ENCODE measurements around the gene HUS1.
"Not testable (repeated sequence)": the region's sequence is repeated elsewhere in the genome, so short reads cannot be mapped to it uniquely, and the experiment has no call there.

HUS1 gene

DNA sequence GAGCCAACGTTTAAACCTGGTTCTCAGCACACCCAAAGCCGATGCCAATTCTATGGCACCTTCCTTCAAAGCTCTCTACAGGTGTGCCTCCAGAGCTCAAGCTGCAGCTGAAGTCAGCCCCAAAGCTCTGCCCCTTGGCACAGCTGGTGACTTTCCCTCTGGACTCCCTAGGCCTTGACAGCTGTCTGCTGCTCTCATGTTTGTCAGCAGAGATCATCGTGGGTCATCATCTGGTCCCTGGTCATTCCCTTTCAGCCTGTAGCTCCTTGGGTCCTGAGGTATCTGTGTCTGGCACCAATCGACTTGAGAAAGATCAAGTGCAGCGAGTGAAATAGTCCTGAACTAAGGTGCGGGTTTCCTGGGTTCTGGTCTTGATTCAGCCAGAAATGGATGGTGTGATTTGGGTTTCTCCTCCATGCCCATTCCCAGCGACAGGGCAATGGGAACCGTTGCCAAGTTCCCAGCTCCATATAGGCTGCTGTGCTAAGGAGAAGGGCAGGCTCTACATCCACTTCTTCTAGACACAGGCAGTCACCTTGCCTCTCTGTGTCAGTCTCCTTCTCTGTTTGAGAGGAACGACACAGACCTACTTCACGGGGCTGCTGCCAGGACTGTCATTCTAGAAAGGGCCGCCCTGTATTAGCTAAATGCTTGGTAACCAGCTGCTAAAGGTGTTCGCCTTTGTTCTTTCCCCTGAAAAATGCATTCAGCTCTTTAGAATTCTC is 34.7 kb downstream of the HUS1 start:
- DNase-seq (ENCODE audit: low read depth in 2 of 2) = no peak

DNA sequence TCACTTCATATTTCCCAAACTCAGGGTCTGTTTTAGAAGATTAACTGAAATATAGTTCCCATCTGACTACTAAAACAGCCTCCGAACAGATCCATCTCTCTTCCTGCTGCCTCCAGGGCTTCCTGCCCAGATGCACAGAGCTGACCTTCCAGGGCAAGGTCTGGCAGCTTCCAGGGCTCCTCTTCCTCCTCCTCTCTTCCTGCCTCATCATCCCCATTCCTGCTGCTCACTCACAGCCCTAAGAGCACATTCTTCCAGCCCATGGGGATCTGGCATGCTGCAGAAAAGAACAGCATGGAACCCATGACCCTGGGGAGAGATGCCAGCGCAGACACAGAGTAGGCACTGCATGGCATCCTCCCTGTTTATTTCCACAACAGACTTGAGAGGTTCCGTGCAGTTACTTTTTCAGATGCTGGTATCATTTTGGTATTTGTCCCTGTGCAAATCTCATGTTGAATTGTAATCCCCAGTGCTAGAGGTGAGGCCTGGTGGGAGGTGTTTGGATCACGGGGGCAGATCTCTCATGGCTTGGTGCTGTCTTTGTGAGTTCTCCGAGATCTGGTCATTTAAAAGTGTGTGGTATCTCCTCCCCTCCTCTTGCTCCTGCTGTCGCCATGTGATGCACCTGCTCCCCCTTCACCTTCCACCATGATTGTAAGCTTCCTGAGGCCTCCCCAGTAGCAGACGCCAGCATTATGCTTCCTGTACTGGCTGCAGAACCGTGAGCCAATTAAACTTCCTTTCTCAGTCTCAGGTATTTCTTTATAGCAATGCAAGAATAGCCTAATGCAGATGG is 35.5 kb downstream of the HUS1 start:
- no peak for DNase-seq (ENCODE audit: low read depth in 2 of 2)

GRCh38 chr7:47942651-47943050 is 36.8 kb downstream of the HUS1 start:
- DNase-seq (ENCODE audit: low read depth in 2 of 2) = not testable (repeated sequence)

DNA sequence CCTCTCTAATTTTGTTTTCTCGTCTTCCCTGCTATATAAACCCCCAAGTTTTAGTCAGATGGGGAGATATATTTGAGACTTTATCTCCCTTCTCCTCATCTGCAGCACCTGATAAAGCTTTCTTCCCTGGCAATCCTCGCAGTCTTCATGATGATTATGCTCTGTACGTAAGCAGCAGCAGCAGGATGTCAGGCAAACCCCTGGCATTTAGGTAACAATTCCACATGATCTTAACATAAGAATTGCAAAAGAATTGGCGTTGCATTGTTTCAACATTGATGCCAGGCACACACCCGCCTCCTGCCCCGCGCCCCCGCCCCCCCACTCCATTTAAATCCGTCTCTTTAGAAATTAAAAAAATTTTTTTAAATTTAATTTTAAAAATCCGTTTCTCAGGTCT is 37.3 kb downstream of the HUS1 start:
- no peak for DNase-seq (ENCODE audit: low read depth in 2 of 2)

DNA sequence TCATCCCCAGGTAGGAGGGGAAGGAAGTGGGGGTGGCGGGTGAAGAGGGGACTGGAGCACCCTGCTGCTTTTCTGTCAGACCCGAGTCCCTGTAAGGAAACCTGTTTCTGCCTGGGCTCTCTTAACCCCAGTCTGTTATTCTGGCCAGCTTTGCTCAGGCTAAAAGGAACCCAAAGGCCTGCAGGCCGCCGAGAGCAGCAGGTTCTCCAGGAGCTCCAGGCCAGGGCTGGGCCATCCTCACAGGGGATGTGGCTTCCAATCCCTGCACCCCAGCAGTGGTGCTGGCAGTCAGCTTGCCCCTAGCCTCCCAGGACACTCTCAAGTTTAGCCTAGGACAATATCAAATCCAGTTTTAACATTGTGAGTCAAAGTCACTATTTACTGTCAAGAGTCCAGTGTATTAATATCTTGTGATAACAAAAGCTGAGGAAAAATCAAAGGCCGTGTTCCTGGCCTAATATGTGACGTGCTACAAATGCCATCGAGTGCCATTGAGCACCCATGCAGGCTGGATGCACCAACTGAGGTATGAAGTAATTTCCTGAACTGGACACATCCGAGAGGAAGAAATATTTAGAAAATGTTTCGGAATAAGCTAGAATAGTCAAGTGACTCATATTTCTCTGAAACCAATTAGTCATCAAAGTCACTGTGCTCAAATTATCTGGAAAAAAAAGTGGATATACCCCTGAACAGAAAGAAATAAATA is 38.1 kb downstream of the HUS1 start:
- peak; percentile 61 to 65 for DNase-seq (ENCODE audit: low read depth in 2 of 2)

DNA sequence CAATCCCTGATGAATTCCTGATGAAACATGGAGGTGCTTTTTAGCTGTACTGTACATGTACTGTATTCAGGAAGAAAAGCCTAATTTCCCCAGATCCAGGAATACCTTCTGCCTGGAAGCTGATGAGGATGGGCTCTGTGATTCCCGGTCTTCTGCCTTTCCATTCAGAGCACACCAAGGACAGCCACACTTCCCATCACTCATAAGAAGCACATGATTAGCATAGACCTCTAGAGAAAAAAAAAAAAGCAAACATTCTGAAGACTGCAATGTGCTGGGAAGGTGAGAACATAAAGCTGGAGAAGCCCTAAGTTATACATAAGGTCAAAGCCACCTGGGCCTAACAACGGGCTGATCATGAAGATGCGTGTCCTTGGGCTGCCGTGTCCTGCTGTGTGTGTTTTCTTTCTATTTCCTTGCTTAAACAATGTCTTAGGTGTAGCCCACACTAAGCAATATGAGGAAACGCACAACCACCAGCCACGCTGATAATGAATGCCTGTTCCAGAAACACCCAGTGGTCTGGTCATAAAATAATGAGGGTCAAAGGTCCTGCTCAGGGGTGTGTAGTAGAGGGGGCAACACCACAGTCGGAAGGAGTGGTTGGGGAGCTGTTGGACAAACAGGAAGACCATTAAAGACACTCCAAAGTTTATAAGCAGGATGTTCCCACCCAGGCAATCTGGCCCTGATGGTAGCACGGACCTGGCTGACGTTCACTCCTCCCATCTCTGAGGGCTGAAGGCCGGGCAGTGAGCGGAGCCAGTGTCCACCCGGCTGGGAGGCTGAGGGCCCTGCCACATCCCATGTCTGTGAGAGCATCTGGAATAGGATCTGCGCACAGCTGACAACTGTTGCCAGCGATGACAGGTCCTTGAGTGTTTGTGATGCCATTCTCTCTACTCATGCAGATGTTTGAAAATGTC is 39.1 kb downstream of the HUS1 start:
- DNase-seq (ENCODE audit: low read depth in 2 of 2) = peak; percentile 40 to 53

GRCh38 chr7:47939425-47940036 is 39.9 kb downstream of the HUS1 start:
- no peak for DNase-seq (ENCODE audit: low read depth in 2 of 2)

GRCh38 chr7:47938574-47939165 is 40.7 kb downstream of the HUS1 start:
- no peak for DNase-seq (ENCODE audit: low read depth in 2 of 2)

DNA sequence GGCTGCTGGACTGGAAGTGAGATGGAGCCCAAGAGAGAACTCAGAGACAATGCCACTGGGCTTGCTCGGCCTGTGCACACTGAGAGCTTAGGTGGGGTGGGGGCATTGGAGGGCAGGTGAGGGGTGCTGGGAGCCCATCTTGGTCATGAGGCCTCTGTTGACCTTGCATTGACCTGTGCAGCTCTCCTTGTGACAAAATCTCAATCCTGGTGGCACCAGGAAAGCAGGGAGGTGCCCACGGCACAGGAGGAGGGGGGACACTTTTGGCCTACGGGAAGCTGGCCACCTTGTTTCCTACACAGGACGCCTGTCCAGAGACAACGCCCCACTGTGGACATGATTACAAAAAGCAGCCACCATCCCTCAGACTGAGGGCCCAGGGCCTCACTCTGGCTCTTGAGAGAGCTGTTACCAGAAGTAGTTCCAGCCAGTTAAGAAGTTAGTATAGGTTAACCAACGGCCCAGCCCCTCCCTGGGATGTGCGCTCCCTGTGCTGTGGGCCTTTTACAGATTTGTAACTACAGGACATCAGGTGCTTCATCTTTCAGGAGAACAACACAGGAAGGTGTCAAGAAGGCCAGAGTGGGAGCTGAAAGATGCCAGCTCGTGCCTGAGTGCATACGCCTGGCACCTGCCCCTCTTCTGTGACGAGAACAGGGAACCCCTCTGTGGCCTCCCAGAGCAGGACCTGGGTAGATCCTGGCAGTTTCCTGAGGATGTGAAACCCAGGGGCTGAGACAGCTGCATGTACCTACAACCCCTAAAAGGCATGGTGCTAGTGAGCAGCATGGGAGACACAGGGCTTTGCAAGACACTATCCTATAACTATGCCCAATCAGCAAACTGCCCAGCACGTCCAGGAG is 41.5 kb downstream of the HUS1 start:
- DNase-seq (ENCODE audit: low read depth in 2 of 2) = no peak

DNA sequence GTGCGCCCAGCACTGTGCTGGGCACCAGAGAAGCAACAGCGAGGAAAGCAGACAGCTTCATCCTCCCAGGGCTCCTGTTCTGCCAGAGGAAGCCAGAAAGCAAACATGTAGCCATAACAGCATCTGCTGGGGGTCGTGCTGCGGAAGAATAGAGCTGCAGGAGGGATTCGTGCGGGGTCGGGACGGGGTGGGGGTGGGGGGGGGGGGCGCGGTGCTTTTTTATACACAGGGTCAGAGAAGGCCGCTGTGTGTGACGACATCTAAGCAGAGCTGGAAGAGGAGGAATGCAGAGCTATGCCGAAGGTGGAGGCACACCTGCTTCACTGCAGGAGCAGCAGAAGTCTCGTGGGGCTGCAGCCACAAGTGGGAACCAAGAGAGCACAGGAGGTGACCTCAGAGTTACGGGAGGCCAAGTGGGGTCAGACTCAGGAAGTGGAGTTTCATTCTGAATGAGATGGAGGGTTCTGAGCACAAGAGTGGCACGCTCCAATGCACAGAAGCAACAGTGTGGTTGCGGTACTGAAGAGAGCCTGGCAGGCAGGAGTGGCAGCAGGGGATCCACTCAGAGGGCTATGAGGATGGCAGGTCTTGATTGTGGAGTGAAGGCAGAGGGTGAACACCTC is 42.2 kb downstream of the HUS1 start:
- DNase-seq (ENCODE audit: low read depth in 2 of 2) = no peak

DNA sequence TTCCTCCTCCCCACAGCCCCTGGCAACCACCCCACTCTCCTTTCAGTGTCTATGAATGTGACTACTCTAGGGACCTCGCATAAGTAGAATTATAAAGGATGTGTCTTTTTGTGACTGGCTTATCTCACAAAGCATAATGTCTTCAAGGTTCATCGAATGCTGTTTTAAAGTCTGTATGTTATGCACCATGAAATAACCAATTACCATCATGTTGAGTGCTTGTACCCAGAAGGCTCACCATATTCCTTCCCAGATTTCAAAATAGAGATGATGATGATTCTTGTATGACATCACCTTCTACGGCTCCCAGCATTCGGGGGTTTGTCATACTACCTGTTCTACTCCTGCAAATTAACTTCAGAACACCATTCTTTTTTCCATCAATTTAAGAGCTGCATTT is 43.1 kb downstream of the HUS1 start:
- DNase-seq (ENCODE audit: low read depth in 2 of 2) = no peak

DNA sequence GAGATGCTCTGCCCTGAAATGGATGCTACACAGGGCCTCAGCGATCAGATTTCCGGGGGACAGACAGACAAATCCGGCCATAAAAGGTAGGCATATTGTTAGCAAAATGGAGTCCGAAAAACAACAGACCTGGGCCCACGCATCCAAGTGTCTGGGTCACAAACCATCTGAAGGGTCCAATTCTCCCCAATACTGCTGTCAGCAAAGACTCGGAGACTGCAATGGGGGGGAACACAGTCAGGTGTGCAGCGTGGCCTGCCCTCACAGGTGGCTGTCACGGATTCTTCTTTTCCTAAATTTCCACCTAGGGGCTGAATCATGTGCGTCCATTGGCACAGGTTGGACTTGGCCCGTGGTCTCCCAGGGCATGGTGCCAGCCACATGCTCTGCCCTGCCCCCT is 44.1 kb downstream of the HUS1 start:
- no peak for DNase-seq (ENCODE audit: low read depth in 2 of 2)

- no peak for DNase-seq (ENCODE audit: low read depth in 2 of 2)
These were observed 44.6 kb downstream of the HUS1 start for GRCh38 chr7:47934831-47935230.

- no peak for DNase-seq (ENCODE audit: low read depth in 2 of 2)
These were observed 46.2 kb downstream of the HUS1 start for GRCh38 chr7:47933215-47933614.

DNA sequence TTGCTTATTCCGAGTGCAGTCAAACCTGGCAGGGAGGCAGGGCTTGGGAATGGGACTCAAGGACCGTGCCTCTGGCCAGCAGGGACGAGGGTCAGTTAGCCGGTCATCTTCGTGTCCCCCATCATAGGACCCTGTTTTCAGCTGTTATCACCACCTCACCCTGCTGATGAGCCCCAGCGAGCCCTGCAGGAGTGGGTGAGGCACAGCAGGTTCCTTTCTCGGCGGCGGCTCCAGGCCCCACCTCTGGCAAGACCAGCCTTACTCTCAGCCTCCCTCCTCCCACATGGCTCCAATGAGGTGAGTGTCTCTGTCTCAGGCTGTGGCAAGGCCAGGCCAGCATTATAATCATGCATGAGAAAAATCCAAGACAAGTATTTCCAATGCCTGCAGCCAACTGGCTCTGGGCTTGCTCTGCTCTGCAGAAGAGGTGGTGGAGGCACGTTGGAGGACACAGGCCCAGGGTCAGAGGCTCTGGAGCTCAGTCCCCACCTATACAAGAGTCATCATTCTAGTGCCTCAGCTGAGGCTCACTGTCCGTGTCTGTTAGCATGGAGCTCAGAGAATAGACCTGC is 46.9 kb downstream of the HUS1 start:
- DNase-seq (ENCODE audit: low read depth in 2 of 2) = no peak

DNA sequence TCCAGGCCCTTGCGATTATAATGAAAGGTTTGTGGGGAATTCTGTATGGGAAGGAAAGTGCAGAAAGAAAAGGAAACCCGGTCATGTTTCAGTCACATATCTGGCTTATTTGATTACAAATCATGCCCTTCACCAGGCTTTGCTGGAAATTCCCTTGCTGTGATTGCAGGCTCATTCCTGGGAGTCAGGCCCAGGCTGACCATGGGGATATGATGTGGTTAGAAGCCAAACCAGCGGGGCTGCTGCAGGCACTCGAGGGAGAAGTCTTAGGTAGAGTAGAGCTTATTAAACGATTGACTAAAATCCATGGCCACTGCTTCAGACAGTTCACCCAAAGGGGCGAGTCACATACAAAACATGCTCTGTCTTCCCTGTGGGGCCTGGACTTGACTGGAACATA is 47.4 kb downstream of the HUS1 start:
- no peak for DNase-seq (ENCODE audit: low read depth in 2 of 2)

DNA sequence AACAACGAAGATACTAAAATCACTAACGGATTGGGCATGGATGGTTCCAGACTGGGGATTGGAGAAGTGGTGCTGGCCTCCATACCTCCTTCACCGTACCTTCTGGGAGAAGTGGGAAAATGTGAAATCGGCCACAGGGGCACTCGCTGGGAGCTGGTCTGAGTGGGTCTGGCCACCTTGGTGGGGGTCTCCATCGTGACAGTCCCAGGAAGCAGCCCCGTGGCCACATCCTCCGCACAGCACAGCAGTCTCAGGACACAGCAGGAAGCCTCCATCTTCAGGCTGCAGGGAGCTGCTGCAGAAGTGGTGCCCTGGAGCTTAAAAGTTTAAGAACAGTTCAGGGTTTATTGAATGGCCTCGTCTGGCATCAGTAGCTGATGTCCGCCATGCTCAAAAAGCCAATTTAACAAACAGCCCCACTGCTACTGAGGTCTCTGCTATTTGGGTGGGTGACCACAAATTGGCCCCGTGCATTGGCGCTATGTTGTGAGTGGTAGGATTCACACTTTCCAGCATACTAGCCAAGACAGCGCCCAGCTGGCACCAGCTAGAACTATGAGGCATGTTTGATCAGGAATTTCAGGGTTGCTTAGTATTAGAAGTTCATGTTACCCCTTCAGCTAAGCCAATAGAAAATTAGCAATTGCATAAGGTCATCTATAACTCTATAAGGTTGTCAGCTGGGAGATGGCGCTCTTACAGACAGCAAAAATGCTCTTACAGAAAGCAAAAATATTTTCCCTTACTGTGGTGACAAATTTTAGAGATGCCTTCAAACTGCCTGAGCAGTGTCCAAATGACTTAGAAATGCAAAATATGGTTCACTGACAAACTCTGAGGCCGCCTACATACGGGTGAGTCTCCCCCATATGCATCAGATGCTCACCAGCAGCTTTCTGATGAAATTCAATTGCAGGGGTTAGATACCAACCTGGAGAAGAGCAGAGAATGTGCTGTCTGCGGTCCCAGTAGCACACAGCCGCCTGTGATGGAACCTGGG is 48.1 kb downstream of the HUS1 start:
- DNase-seq (ENCODE audit: low read depth in 2 of 2) = no peak

DNA sequence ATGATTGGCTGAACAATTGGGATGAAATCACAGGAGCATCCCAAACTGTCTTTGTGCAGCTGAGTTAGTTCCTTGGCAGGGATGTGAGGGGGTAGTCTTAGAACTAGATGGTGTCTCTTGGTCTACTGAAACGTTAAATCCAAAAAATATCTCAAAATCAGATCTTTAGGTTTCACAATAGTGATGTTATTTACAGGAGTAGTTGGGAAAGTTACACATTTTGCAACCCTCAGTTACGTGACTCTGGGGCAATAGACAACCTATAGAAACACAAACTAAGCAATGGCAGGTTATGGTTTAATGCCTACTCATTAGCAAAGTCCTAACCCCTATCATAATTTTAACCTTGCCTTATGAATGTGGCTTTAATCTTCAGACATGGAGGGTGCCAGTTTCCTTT is 55.1 kb downstream of the HUS1 start:
- DNase-seq (ENCODE audit: low read depth in 2 of 2) = no peak

Measured in fibroblast of skin of left quadriceps (primary cell).